Upper lobe of right lung (tissue), 1 donor: ENCODE results near the gene LRMDA. TPM values are rescaled to one million over a fixed set of nuclear protein-coding genes. Genes with fewer than 3 reads are reported as not detected.
A peak's percentile ranks its signal among the peaks of the same experiment; 100 is the strongest.

Experiments
- ATAC-seq: fragments of 200-7000 bp; cut with Tn5 transposase; one replicate; pipeline ENCODE4 v1.9.1; 2020; ENCODE audit warnings: mild to moderate bottlenecking, moderate library complexity
- DNase-seq: peaks from one replicate; pipeline ENCODE4 v3.0.0-alpha.2; 2020
- H3K27ac ChIP-seq: fragments of 200-600 bp; one replicate; pipeline ENCODE4 v1.8.0; 2022
- H3K27me3 ChIP-seq: fragments of 200-600 bp; one replicate; pipeline ENCODE4 v1.8.0; 2022; ENCODE audit warnings: mild to moderate bottlenecking
- H3K36me3 ChIP-seq: fragments of 200-600 bp; one replicate; pipeline ENCODE4 v1.8.0; 2022
- H3K4me1 ChIP-seq: fragments of 200-600 bp; one replicate; pipeline ENCODE4 v1.8.0; 2022
- H3K4me3 ChIP-seq: fragments of 200-600 bp; one replicate; pipeline ENCODE4 v1.8.0; 2022; ENCODE audit warnings: mild to moderate bottlenecking
- H3K9me3 ChIP-seq: fragments of 200-600 bp; one replicate; pipeline ENCODE4 v1.8.0; 2022
- intact Hi-C: fragments of 100-400 bp; cut with DNase I; formaldehyde crosslinking; loops from one replicate; pipeline ENCODE4 v1.11.0; 2022
- total RNA-seq: library from RNA; stranded (reverse); fragmentation: NEBNext Ultra II Directional; extraction: Animal tissue kit (Norgen Biotek cat#: 25700); gene quantifications from one replicate; pipeline ENCODE4 v1.2.1, GENCODE V29; 2021
- TF ChIP-seq, protein P1 (sequence below): fragments of 200-600 bp; IDR thresholded peaks from one replicate; pipeline ENCODE4 v1.8.0; 2022; ENCODE audit warnings: antibody characterized with exemption
- donor health status: DM: no; HTN: yes; CAD: no; lungs with severe emphysema.

Gene LRMDA
- total RNA-seq, 1 donor from 2014 or later: 20.0 TPM

DNA sequence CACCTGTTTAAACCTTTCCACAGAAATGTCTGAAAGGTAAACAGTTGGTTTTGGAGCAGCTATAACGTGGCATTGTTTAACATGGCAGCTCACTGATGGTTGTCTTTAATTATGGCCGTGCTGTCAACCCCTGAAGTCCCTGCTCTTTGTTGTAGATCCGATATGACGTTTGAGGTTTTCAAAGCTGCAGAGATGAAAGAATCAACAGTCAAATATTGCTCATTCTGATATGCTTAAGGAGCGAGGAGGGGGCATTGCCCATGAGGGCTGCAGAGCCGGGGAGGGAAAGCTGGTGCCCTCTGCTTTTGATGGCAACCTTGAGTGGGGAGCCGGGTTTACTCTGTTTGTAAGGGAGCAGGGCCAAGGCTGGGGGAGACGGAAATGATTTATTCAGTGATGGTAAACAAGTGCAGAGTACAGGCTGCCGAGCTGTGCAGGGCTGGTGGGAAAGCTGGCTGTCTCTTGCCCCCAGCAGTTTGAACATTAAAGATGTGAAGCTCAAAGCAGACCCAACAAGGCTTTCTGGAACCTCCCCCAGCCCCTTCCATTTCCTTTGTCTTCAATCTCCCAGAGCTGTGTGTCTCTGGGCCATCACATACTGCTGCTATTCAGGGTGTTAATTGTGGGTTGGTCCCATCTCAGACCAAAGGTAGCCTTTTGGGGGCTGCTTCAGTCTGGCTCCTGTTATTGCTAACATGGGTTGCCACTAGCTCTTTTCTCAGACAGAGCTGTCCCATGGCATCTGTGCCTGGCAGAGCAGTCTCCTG lies 345.5 kb downstream of the LRMDA start:
- peaks cover 16% of the 10 kb centered on the region for H3K4me1 ChIP-seq
- DNase-seq: no peak
- intact Hi-C loops: no loop called here
- no peaks in the 10 kb centered on the region for H3K27me3 ChIP-seq
- no peaks in the 10 kb centered on the region for H3K36me3 ChIP-seq
- no peaks in the 10 kb centered on the region for H3K9me3 ChIP-seq
- TF ChIP-seq, protein P1, sequence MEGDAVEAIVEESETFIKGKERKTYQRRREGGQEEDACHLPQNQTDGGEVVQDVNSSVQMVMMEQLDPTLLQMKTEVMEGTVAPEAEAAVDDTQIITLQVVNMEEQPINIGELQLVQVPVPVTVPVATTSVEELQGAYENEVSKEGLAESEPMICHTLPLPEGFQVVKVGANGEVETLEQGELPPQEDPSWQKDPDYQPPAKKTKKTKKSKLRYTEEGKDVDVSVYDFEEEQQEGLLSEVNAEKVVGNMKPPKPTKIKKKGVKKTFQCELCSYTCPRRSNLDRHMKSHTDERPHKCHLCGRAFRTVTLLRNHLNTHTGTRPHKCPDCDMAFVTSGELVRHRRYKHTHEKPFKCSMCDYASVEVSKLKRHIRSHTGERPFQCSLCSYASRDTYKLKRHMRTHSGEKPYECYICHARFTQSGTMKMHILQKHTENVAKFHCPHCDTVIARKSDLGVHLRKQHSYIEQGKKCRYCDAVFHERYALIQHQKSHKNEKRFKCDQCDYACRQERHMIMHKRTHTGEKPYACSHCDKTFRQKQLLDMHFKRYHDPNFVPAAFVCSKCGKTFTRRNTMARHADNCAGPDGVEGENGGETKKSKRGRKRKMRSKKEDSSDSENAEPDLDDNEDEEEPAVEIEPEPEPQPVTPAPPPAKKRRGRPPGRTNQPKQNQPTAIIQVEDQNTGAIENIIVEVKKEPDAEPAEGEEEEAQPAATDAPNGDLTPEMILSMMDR: no peak
- no peak overlapping the region for H3K27ac ChIP-seq
- H3K4me3 ChIP-seq: no peak overlapping the region
- no peak for ATAC-seq

DNA sequence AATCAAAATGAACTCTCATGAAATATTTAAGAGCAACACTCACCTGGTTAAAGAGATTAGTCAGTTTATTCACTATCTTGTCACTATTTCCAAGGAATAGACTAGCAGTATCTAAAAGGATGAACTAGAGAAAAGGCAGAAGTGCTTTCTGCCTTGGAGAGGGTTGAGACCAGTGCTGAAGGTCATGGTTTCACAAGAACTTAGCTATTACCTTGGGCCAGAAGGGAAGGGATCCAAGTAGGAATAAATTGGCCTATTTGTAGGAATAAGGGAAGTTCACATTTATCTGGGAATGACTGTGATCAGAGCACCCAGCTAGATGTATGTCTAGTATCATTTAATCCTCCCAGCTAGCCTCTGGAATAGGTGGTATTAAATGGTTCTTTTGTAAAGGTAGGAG lies 347.2 kb downstream of the LRMDA start:
- H3K4me3 ChIP-seq: no peak overlapping the region
- DNase-seq (no peak), ATAC-seq (no peak)
- H3K36me3 ChIP-seq: no peaks in the 10 kb centered on the region
- no peaks in the 10 kb centered on the region for H3K27me3 ChIP-seq
- peaks cover 4% of the 10 kb centered on the region for H3K4me1 ChIP-seq
- intact Hi-C loops: no loop called here
- TF ChIP-seq, protein P1: no peak
- H3K9me3 ChIP-seq: no peaks in the 10 kb centered on the region
- no peak overlapping the region for H3K27ac ChIP-seq

DNA sequence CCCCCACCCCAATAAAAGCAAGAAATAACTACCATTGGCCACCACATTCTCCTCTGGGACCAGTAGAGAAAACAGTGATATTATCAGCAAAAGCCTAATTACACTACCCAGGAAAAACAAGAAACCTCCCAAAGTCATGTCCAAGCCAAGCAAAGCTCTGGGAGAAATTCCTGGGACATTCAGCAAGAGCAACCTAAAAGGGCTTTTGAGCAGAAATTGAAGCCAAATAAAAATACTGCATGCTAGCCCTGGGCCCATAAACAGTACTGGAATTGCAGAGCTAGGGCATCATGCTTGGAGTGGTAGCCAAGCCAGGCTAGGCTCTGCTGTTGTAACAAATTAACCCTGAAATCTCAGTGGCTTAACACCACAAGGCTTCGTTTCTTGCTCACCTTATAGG lies 347.9 kb downstream of the LRMDA start:
- Histone ChIP-seq H3K4me1 (peaks cover 3% of the 10 kb centered on the region), H3K4me3 (no peak overlapping the region), H3K36me3 (no peaks in the 10 kb centered on the region), H3K27ac (no peak overlapping the region), H3K9me3 (no peaks in the 10 kb centered on the region), H3K27me3 (no peaks in the 10 kb centered on the region)
- TF ChIP-seq, protein P1: no peak
- intact Hi-C loops: no loop called here
- ATAC-seq (no peak), DNase-seq (no peak)

- TF ChIP-seq, protein P1: no peak
- Histone ChIP-seq H3K4me3 (no peak overlapping the region), H3K27ac (no peak overlapping the region), H3K36me3 (no peaks in the 10 kb centered on the region), H3K4me1 (no peaks in the 10 kb centered on the region), H3K9me3 (no peaks in the 10 kb centered on the region), H3K27me3 (no peaks in the 10 kb centered on the region)
- no peak for ATAC-seq
- DNase-seq: no peak
- intact Hi-C loops: no loop called here
These were observed 351.2 kb downstream of the LRMDA start for GRCh38 chr10:75782463-75783248.

GRCh38 chr10:75788394-75789205 lies 357.2 kb downstream of the LRMDA start:
- intact Hi-C loops: no loop called here
- Histone ChIP-seq H3K4me3 (no peak overlapping the region), H3K27ac (peak overlapping the region; percentile 47), H3K9me3 (no peaks in the 10 kb centered on the region), H3K4me1 (peaks cover 15% of the 10 kb centered on the region), H3K27me3 (no peaks in the 10 kb centered on the region), H3K36me3 (no peaks in the 10 kb centered on the region)
- DNase-seq (no peak), ATAC-seq (peak; percentile 45)
- TF ChIP-seq, protein P1: no peak
